Mucosa of stomach (tissue), 1 donor: ENCODE results near the gene HNRNPD.
"Not testable (repeated sequence)": the region's sequence is repeated elsewhere in the genome, so short reads cannot be mapped to it uniquely, and the experiment has no call there.

Experiments
- H3K27me3 ChIP-seq: one replicate; pipeline ENCODE4 v1.7.0; 2013; ENCODE audit warnings: mild to moderate bottlenecking, low read length; ENCODE audit not compliant: control insufficient read depth, insufficient read depth
- H3K36me3 ChIP-seq: one replicate; pipeline ENCODE4 v1.7.0; 2013; ENCODE audit warnings: low read length; ENCODE audit not compliant: control insufficient read depth, insufficient read depth
- H3K4me1 ChIP-seq: one replicate; pipeline ENCODE4 v1.7.0; 2013; ENCODE audit warnings: mild to moderate bottlenecking, low read length; ENCODE audit not compliant: control insufficient read depth, insufficient read depth
- H3K4me3 ChIP-seq: one replicate; pipeline ENCODE4 v1.7.0; 2013; ENCODE audit warnings: low read length
- H3K9ac ChIP-seq: one replicate; pipeline ENCODE4 v1.7.0; 2013; ENCODE audit warnings: mild to moderate bottlenecking, low read length, moderate library complexity
- H3K9me3 ChIP-seq: one replicate; pipeline ENCODE4 v1.7.0; 2013; ENCODE audit warnings: mild to moderate bottlenecking, low read length, moderate library complexity; ENCODE audit not compliant: control insufficient read depth
- donor health status: Pancreatic carcinoma.

Gene HNRNPD

DNA sequence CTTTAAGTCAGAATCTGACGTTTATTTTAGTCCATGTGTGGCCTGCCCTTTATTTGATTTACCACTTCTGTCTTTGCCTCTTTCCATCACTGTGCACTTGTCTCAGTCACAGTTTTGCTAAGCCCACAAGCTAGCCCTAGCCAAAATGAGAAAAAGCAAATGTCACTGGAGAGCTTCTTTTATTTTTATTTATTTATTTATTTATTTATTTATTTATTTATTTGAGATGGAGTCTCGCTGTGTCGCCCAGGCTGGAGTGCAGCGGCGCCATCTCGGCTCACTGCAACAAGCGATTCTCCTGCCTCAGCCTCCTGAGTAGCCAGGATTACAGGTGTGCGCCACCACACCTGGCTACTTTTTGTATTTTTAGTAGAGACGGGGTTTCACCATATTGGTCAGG is 16.3 kb upstream of the HNRNPD start:
- H3K4me3 ChIP-seq, H3K9ac ChIP-seq, H3K4me1 ChIP-seq, H3K36me3 ChIP-seq, H3K9me3 ChIP-seq, H3K27me3 ChIP-seq: not testable (repeated sequence)

DNA sequence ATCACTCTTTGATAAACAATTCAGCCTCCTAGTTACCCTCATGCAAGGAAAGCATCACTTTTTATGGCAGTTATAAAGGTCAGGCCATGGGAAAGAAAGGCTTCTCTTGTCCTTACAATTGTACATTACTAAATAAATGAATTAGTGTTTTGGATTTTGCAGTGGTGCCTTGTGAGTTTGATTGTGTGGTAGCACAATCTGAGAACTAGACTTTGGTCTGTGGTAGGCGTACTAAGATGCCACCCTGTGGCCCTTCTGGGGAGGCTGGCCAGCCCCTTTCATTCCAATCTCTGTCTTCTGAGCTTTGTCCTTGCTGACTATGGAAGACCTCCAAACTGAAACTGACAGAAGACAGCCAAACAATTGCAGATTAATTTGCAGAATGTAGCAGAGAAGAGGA is 14.6 kb upstream of the HNRNPD start:
- no peak overlapping the region for H3K4me3 ChIP-seq
- H3K9ac ChIP-seq: no peak overlapping the region
- no peaks in the 10 kb centered on the region for H3K36me3 ChIP-seq
- no peaks in the 10 kb centered on the region for H3K27me3 ChIP-seq
- H3K9me3 ChIP-seq: no peaks in the 10 kb centered on the region
- H3K4me1 ChIP-seq: no peaks in the 10 kb centered on the region

DNA sequence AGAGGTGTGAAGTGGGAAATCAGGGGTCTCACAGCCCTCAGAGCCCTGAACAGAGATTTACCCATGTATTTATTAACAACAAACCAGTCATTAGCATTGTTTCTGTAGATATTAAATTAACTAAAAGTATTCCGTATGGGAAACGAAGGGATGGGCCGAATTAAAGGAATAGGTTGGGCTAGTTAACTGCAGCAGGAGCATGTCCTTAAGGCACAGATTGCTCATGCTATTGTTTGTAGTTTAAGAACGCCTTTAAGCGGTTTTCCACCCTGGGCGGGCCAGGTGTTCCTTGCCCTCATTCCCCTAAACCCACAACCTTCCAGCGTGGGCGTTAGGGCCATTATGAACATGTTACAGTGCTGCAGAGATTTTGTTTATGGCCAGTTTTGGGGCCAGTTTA is 12.5 kb upstream of the HNRNPD start:
- H3K9ac ChIP-seq, H3K4me3 ChIP-seq, H3K9me3 ChIP-seq, H3K36me3 ChIP-seq, H3K4me1 ChIP-seq, H3K27me3 ChIP-seq: not testable (repeated sequence)

DNA sequence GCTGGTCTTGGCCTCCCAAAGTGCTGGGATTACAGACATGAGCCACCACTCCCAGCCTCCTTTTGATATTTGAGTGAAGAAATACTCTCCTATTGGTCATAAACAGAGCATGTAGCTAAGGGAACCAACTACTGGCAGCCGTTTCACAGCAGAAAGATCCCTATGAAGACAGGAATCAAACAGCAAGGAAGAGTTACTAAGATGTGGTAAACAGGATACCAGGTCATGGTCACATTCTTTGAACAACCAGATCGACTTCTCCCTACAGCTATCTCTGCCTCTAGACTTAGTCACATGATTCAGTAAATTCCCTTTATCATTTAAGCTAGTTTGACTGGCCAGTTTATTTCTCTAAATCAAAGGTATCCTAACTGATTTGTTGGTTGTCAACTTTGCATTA is 9.0 kb upstream of the HNRNPD start:
- Histone ChIP-seq H3K27me3 (no peaks in the 10 kb centered on the region), H3K9me3 (no peaks in the 10 kb centered on the region), H3K4me1 (no peaks in the 10 kb centered on the region), H3K4me3 (no peak overlapping the region), H3K36me3 (no peaks in the 10 kb centered on the region), H3K9ac (no peak overlapping the region)

DNA sequence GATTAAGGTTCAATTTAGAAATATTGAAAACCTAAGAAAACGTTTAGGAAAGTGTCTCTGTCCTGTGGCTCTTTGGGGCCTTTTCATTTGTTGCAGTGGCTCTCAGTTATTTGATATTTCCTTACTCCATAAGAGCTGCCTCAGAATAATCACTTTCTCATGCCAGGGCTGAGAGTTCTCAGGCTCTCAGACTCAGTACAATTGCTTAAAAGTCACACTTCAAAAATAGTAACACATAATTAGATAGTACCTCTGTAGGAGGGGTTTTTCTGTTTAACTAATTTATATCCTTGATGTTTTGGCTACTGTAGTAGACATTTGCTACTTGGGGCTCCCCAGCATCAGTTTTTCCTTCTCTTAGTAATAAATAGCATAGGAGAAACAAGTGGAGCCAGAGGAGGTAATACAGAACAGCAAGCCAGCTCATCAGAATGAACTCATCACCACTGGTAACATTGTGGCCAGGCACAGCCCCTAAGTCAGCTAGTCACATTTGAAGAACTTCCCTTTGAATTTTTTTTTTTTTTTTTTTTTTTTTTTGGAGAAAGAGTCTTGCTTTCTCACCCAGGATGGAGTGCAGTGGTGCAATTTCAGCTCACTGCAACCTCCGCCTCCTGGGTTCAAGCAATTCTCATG is 8.0 kb upstream of the HNRNPD start:
- no peak overlapping the region for H3K4me3 ChIP-seq
- H3K4me1 ChIP-seq: no peaks in the 10 kb centered on the region
- H3K9ac ChIP-seq: no peak overlapping the region
- no peaks in the 10 kb centered on the region for H3K36me3 ChIP-seq
- no peaks in the 10 kb centered on the region for H3K27me3 ChIP-seq
- H3K9me3 ChIP-seq: no peaks in the 10 kb centered on the region

DNA sequence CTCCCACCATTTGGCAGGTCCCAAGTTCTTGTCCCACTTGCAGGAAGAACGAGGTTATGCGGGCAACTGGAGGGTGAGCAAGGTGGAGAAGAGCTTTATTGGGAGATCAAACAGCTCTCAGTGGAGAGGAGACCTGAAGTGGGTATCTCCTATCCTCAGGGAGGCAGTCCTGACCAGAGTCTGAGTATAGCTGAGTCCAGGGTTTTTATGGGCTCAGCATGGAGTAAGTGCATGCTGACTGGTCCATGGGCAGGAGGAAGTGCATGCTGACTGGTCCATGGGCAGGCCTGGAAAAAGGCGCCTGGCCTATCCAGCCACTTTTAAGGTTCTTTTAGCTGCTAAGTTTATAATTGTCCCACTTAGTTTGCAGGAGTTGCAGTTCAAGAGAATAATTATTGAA is 7.4 kb upstream of the HNRNPD start:
- Histone ChIP-seq H3K4me1 (no peaks in the 10 kb centered on the region), H3K27me3 (no peaks in the 10 kb centered on the region), H3K4me3 (no peak overlapping the region), H3K9ac (no peak overlapping the region), H3K9me3 (no peaks in the 10 kb centered on the region), H3K36me3 (no peaks in the 10 kb centered on the region)

DNA sequence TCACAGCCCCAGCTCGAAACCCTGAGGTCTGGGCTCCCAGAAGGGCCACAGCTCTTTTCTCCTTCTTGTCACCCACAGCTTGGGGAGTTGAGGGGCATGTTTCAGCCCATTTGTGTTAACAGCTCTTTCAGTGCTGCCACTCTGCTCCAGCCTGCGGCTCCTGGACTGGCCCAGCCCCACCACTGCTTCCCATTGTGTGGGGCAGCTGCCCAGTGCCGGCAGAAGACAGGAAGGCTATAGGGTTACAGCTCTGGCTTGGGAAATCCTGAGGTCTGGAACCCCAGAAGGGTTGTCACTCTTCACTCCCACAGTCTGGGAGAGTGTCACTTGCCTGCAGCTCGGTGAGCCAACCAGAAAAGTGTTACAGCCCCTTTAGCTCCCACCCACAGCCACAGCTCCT is 7.0 kb upstream of the HNRNPD start:
- Histone ChIP-seq H3K4me1 (no peaks in the 10 kb centered on the region), H3K9me3 (no peaks in the 10 kb centered on the region), H3K4me3 (no peak overlapping the region), H3K36me3 (no peaks in the 10 kb centered on the region), H3K27me3 (no peaks in the 10 kb centered on the region), H3K9ac (no peak overlapping the region)

DNA sequence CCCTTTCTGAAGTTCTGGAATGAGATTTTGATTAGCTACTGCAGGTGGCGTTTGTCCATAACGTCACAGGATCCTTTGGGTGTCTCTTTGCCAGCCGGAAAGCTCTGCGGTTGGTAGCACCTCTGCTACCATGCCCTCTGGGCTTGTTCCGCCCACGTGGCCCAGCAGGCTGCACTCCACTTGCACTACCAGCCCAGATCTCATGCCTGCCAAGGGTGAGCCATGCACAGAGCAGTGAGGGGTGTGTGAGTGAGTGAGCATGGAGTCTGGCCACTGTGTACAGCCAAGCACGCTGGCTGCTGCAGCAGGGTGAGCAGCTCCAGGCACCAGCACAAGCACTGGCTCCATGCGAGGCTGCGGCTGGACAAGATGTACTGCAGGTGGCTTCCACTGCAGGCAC is 6.6 kb upstream of the HNRNPD start:
- H3K4me3 ChIP-seq: no peak overlapping the region
- H3K4me1 ChIP-seq: no peaks in the 10 kb centered on the region
- H3K27me3 ChIP-seq: no peaks in the 10 kb centered on the region
- no peaks in the 10 kb centered on the region for H3K9me3 ChIP-seq
- no peak overlapping the region for H3K9ac ChIP-seq
- no peaks in the 10 kb centered on the region for H3K36me3 ChIP-seq

DNA sequence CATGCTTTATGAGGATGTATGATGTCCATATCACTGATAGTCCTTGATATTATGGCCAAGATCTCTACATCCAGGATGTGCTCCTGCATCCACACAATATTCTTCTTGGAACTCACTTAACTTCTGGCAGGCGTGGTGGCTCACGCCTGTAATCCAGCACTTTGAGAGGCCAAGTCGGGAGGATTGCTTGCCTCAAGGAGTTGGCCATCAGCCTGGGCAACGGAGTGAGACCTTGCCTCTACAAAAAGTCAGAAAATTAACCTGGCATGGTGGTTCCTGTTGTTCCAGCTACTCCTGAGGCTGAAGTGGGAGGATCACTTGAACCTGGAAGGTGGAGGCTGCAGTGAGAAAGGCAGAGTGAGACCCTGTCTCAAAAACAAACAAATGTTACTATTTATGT is 2.3 kb upstream of the HNRNPD start:
- Histone ChIP-seq H3K9ac (no peak overlapping the region), H3K4me3 (no peak overlapping the region), H3K36me3 (no peaks in the 10 kb centered on the region), H3K4me1 (peaks cover 2% of the 10 kb centered on the region), H3K9me3 (no peaks in the 10 kb centered on the region), H3K27me3 (no peaks in the 10 kb centered on the region)

DNA sequence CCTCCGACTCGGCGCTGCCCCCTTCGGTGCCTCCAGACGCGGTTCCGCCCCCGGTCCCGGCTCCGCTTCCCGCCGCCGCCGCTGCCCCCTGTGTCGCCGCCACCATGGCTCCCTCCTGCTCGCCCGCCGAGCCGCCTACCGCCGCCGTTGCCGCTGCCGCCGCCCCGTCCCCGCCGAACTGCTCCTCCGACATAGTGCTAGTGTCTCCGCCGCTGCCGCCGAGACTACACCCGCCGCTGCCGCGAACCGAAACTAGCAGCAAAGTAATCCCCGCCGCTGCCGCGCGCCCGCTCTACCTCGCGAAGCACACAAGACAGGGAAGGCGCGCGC is 340 bp downstream of the HNRNPD start:
- Histone ChIP-seq H3K4me1 (peaks cover 19% of the 10 kb centered on the region), H3K9me3 (no peaks in the 10 kb centered on the region), H3K4me3 (peak overlapping the region; percentile 52), H3K9ac (peak overlapping the region; percentile 96), H3K36me3 (no peaks in the 10 kb centered on the region), H3K27me3 (no peaks in the 10 kb centered on the region)

DNA sequence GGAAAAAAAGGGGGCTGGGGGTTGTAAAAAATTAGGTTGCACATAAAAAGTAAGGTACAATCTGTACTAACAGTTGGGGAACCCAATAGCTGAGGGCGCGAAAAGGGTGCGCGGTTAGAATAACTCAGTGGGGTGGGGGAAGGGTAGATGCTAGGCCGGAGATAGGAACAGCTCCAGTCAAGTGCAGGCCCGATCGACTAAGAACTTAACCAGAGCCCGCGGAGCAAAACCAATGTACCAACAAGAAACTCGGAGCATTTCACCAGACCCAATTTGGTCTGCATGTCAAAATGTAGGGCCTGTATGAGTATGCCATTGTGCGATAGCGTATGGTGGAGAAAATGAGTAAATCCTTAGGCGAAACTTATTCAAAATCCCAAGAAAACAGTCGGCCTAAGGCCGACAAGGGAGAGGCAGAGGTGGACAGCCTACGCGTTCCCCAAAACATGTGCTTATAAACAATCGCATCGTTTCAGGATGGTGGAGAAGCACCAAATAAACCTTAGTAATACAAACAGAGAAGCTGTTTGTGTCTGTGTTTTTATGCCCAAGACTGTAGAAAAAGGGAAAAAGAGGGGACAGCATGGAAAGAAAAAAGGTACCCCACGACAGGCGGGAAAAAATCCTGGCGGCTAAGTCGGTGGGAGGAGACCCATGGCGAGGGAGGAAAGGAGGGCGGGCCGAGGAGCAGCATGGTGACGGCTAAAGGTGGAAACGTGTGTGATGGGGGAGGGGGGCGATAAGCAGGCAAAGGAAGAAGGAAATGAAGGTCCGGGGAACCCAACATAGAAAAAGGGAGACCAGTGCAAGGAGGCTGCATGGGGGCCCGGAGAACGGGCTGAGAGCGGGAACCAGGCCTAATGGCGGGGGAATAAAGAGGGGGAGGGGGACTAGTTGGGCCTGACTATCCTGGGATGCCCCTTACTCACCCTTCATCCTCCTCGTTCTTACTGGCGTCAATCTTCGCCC is 990 bp downstream of the HNRNPD start:
- no peaks in the 10 kb centered on the region for H3K9me3 ChIP-seq
- H3K4me1 ChIP-seq: peaks cover 23% of the 10 kb centered on the region
- H3K36me3 ChIP-seq: no peaks in the 10 kb centered on the region
- peak overlapping the region; percentile 96 for H3K9ac ChIP-seq
- H3K4me3 ChIP-seq: peak overlapping the region; percentile 52
- no peaks in the 10 kb centered on the region for H3K27me3 ChIP-seq

DNA sequence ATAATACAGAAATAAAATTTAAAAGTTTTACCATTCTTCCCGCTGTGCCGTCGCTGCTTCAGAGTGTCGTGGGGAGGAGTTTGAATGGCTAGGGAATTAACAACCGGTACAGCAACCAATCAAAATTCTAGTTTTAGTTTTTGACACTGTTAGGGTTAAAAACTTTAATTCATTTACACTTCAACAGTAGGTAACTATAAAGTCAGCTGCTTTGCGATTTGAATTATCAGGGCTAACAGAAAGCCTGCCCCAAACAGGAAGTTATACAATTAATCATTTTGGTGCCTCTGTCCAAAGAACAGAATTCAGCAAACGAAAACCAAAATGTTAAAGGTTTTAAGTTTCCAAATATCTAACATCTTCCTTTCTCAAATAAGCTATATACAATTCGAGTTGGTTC is 2.3 kb downstream of the HNRNPD start:
- no peaks in the 10 kb centered on the region for H3K27me3 ChIP-seq
- H3K4me3 ChIP-seq: peak overlapping the region; percentile 52
- H3K9me3 ChIP-seq: no peaks in the 10 kb centered on the region
- H3K9ac ChIP-seq: peak overlapping the region; percentile 96
- no peaks in the 10 kb centered on the region for H3K36me3 ChIP-seq
- H3K4me1 ChIP-seq: peaks cover 29% of the 10 kb centered on the region
